HuH-7 (cell line): ENCODE measurements around the gene MMGT1.
"Not testable (repeated sequence)": the region's sequence is repeated elsewhere in the genome, so short reads cannot be mapped to it uniquely, and the experiment has no call there.

ENCODE experiments used
- DNase-seq: peaks from one replicate; pipeline ENCODE4 v3.0.0; 2011; ENCODE audit warnings: low spot score

The MMGT1 gene

GRCh38 chrX:135923353-135923752, 50.4 kb downstream of the MMGT1 start:
- DNase-seq = peak; percentile 4

DNA sequence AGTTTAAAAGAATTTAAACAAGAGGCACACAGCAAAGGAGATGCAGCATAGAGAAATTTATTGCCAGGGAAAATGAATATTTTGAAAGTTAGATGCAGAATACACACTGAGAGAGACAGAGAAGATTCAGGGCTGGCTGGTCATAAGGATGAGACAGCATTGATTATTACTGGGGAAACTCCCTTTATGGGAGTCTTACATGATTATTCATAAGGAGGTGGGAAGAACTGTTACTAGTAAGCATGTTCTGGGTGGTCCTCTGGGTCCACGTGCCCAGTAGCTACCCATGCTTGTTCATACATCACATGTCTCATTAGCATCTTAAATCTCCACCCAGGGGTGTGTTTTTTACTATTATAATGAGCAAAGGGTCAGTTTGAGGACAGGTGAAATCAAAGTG, 53.3 kb downstream of the MMGT1 start:
- DNase-seq = not testable (repeated sequence)

- no peak for DNase-seq
Measured at GRCh38 chrX:135914404-135914803, 59.4 kb downstream of the MMGT1 start.
